HUDEP-2 (cell line): ENCODE measurements around the gene OPN4.

Experiments
- DNase-seq, 76 experiments: peaks; one replicate each; lab custom pipeline; 2025; ENCODE audit not compliant: unreplicated experiment in 76 of 76; lab: John Stamatoyannopoulos, UW

Gene OPN4

DNA sequence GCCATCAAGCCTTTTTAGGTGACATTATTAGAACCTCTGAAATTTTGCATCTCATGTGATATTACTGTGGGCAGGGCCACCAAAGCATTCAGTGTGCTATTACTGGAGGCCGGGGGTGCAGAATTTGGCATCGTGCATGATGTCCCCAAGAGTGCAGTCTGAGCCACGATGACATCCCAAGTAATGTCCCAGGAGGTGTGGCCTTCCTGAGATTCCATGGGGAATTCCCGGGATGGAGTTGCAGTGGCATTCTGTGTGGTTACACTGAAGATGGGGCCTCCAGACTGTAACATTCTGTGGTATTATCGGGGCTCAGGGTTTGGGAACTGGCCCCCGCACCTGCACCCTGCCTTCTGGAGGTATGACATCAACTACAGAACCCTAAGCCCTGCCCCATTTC, 23.0 kb downstream of the OPN4 start:
- DNase-seq = no peak

DNA sequence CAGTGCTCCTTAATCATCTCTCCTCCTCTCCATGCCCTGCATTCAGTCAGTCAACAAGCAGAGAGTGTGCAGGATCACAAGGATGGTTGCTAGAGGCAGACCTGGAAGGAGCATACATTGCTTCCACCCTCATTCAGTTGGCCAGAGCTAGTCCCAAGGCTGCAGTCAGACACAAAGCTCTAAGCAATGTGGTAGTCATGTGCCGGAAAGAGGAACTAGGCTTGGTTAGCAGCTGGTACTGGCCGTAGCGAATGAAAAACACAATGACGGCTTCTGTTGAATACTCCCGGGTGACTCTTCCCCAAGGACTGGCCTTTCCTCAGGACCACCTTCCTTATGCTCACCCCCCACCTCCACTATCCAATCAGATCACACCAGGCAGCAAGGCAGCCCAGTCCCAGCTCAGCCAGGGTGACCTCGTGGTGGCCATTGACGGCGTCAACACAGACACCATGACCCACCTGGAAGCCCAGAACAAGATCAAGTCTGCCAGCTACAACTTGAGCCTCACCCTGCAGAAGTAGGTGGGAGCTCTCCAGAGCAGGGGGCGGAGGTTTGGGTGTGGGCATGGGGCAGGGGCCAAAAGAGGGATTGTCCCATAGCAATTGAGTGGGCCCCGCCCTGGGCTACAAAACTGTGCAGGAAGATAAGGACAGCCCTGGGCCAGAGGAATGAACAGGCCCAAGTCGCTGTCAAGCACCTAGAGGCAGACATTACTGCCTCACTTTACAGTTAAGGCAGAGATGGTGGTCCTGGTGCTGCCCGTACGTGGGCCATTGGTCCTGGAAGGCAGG, 24.8 kb downstream of the OPN4 start:
- DNase-seq = peak; percentile 43 to 97 (median 91)

GRCh38 chr10:86681047-86681446, 26.7 kb downstream of the OPN4 start:
- peak in 27 of 76 experiments; percentile 3 to 81 (median 25) for DNase-seq

- DNase-seq = peak in 4 of 76 experiments; percentile 20 to 40 (median 32)
Observed at GRCh38 chr10:86681722-86682386, 27.5 kb downstream of the OPN4 start.

GRCh38 chr10:86682675-86683074, 28.3 kb downstream of the OPN4 start:
- DNase-seq = peak in 4 of 76 experiments; percentile 12 to 34 (median 15)

DNA sequence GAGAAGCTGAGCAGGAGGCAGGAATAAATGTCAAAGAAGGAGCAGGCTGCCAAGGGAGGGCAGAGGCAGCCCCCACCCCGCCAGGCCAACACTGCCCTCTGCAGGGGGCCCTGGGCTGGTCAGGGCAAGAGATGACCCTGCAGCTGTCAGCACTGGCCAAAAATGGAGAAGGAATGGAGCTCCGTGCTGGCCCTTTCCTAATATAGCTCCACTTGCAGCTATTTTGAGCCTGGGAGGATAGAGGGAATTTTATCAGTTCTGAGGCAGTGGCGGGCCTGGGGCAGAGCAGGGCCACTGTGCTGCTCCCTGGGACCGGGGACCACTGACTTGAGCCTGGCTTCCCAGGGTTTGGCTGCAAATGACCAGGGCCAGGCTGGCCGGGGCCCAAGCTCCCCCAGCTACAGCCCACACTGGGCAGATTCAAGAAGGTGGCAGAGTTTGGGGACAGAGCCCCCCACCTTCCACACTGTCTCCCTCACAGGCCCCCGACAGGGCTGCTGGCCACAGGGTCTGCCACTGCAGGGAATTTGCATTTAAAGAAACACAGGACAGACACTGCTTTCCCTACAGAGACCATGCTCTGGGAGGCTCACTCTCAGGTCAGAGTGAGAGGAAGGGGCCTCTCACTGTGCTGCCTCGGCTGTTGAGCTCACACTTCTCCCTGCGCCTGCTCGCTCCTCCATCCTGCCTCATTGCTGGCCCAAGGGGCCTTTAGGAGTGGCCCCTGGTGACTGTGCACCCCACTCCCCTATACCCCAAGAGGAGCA, 30.2 kb downstream of the OPN4 start:
- DNase-seq = peak in 18 of 76 experiments; percentile 2 to 46 (median 16)

GRCh38 chr10:86685416-86685815, 31.1 kb downstream of the OPN4 start:
- DNase-seq = no peak

DNA sequence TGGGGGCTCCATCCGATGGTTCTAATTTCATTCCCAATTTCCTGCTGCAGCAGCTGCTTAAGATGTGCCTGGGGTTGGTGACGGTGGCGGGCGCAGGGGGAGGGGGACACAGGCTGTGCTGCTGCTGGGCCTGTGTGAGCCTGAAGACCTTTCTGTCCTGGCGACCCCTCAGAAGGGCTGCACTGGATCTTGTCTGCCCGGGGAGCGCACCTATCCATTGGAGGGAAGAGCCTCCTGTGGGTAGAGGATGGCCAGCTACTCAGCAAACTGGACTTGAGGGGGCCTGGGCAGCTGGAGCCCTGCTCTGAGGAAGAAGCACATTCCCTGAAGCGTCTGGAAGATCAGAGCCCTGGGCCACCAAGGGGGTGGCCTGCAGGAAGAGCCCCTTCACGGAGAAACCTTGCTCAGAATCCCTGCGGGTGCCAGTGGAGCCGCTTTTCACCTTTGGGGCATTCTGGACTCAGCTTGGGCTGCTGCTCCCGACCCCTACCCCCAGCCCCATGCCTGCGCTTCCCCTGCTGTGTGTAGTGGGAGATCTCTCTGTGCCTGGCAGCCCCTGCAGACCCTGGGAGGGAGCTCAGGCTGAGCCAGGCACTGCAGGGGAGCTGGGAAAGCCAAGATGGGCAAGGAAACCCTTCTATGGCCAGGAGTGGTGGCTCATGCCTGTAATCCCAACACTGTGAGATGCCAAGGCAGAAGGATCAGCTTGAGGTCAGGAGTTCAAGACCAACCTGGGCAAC, 31.7 kb downstream of the OPN4 start:
- DNase-seq = no peak

DNA sequence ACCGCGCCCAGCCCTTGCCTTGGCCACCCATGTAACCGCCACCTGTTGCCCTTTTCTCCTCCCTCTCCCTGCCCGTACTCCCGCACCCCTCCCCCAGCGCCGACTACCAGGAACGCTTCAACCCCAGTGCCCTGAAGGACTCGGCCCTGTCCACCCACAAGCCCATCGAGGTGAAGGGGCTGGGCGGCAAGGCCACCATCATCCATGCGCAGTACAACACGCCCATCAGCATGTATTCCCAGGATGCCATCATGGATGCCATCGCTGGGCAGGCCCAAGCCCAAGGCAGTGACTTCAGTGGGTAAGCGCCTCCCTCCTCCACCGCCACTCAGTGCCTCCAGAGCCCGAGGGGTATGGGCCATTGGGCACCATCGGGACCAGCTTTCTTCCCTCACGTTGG, 32.6 kb downstream of the OPN4 start:
- DNase-seq = no peak

GRCh38 chr10:86687750-86688149, 33.4 kb downstream of the OPN4 start:
- DNase-seq = no peak

DNA sequence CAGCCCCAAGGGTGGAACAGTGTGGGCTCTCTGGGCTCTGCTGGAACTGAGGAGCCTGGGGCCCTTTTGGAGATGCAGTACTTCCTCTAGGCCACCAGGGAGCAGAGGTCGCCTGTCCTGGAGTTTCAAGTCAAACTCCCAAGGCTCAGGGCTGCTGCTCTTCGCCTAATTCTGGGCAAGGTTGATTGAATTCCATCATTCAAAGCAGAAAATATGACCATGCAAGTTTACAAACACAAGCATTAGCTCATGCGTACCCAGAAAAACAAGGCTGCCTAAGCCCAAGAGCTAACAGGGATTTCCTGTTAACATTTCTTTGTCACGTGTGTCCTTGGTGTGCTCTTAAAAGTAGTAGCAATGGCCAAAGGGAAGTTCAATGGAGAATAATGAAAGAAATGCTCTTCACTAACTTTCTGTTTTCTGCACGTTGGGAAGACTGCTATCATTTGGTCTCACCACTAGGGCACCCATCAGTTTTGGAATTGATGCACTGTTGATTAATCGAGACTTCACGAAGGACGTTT, 34.1 kb downstream of the OPN4 start:
- DNase-seq = peak in 64 of 76 experiments; percentile 6 to 74 (median 45)

- DNase-seq = no peak
Observed at GRCh38 chr10:86689146-86689545, 34.8 kb downstream of the OPN4 start.

- DNase-seq = no peak
Observed at GRCh38 chr10:86690231-86690630, 35.9 kb downstream of the OPN4 start.

DNA sequence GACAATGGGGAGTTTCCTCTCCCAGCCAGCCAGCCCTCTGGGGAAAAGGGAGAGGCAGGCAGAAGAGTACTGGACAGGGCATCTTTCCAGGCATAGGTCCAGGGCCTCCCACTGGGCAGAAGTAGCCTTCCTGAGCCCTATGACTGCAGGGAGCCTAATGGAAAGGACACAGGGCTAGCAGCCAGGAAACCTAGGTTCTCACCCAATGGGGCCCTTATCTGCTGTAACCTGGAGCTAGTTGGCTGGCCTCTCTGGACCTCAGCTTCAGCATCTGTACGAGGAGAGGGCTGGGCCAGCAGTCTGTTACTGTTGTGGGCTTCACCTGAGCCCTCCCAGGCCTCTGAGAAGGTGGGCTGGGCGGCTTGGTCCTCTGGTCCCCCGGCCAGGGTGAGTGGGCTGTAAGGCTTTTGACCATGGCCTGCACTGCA, 36.3 kb downstream of the OPN4 start:
- DNase-seq = peak in 1 of 76 experiments; percentile 19

- DNase-seq = no peak
Observed at GRCh38 chr10:86691333-86692022, 37.1 kb downstream of the OPN4 start.

- DNase-seq = no peak
Observed at GRCh38 chr10:86692023-86692514, 37.7 kb downstream of the OPN4 start.

DNA sequence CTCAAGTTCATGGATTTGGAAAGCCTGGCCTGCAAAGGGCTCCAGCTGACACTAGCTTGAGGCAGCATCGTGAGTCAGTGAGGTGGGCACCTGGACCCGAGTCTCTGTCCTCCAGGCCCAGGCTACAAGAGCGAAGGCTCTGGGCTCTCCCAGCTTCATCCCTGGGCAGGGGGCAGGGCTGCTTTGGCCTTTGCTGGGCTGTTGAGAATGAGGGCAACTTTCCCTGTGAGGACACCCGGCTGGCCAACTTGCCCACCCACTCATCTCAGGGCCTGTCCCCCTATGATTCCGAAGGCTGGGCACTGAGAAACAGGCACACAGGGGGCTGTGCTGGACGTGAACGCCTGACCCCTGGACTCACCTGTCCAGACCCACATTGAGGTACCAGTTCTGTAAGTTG, 38.3 kb downstream of the OPN4 start:
- DNase-seq = no peak

DNA sequence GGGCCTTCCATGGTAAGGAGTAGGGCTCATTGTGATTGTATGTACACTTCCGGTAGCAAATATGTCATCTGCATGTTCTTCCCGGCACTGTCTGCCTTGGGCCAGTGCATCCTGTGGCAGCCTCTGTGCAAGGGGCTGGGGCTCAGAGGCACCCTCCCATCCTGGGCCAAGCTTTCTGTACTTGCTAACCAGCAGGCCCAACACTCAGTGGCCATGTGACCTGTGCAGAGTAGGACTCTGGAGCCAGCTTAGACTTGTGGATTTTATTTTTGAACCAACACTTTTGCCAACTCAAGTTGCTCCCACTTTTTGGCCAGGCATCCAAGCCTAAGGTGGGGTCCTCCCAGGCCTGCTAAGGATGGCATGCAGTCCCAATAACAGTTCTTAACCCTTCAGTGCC, 38.9 kb downstream of the OPN4 start:
- DNase-seq = no peak

DNA sequence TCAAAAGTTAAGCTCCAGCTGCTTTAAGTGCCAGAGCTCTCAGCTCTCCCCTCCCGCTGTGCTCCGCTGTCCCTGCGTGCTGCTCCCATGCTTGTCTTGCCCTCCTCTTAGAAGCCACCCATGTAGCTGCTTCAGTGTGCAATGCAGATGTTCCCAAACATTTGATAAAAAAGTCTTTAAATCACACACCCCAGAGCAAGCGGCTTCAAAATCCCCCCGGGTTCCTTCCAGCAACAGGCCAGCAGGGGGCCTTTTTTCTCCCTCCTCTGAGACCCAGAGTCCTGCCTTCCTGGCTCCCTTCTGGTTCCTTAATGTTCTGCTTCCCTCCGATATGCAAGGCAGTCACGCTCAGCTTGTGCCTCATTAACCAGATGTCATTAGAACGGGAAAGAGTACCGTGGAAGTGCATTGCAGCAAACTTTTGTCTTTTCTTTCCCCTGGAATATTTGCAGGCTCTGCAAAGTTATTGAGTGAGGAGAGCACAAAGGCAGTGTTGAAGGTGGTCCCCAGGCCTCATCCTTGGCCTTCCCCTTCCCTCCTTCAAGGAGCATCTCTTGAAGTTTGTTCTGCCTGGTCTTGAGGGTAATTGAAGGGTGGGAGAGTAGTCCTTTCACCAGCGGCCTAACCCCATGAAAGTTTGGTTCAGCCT, 39.5 kb downstream of the OPN4 start:
- peak in 46 of 76 experiments; percentile 4 to 59 (median 28) for DNase-seq
